HG02642 (cell line): ENCODE data around the gene BABAM2.

ENCODE experiments used
- ATAC-seq: cut with Tn5 transposase; IDR thresholded peaks from one replicate; pipeline ENCODE4 v1.9.1; 2021; ENCODE audit warnings: mild to moderate bottlenecking; ENCODE audit not compliant: unreplicated experiment, poor library complexity

Gene BABAM2

GRCh38 chr2:27940090-27940671 lies 49.7 kb downstream of the BABAM2 start:
- ATAC-seq: no peak

GRCh38 chr2:27940982-27941381 lies 50.5 kb downstream of the BABAM2 start:
- no peak for ATAC-seq

GRCh38 chr2:27942612-27943547 lies 52.4 kb downstream of the BABAM2 start:
- ATAC-seq: no peak

- ATAC-seq: no peak
These were observed 56.1 kb downstream of the BABAM2 start for GRCh38 chr2:27946530-27947060.

- ATAC-seq: no peak
These were observed 61.5 kb downstream of the BABAM2 start for GRCh38 chr2:27952070-27952469.

- ATAC-seq: no peak
These were observed 62.5 kb downstream of the BABAM2 start for GRCh38 chr2:27953077-27953476.

GRCh38 chr2:27954221-27954673 lies 63.7 kb downstream of the BABAM2 start:
- ATAC-seq: no peak

- no peak for ATAC-seq
These were observed 64.3 kb downstream of the BABAM2 start for GRCh38 chr2:27954771-27955383.

- ATAC-seq: no peak
These were observed 65.0 kb downstream of the BABAM2 start for GRCh38 chr2:27955384-27956161.

- ATAC-seq: no peak
These were observed 66.4 kb downstream of the BABAM2 start for GRCh38 chr2:27956888-27957287.

GRCh38 chr2:27958711-27959378 lies 68.3 kb downstream of the BABAM2 start:
- ATAC-seq: no peak

GRCh38 chr2:27959496-27959895 lies 69.0 kb downstream of the BABAM2 start:
- no peak for ATAC-seq

- ATAC-seq: no peak
These were observed 69.8 kb downstream of the BABAM2 start for GRCh38 chr2:27960237-27960912.

GRCh38 chr2:27962006-27962405 lies 71.5 kb downstream of the BABAM2 start:
- ATAC-seq: no peak

GRCh38 chr2:27963472-27963871 lies 72.9 kb downstream of the BABAM2 start:
- no peak for ATAC-seq

GRCh38 chr2:27964067-27964466 lies 73.5 kb downstream of the BABAM2 start:
- no peak for ATAC-seq

GRCh38 chr2:27965841-27966240 lies 75.3 kb downstream of the BABAM2 start:
- ATAC-seq: no peak

- no peak for ATAC-seq
These were observed 75.9 kb downstream of the BABAM2 start for GRCh38 chr2:27966466-27966865.

- no peak for ATAC-seq
These were observed 76.5 kb downstream of the BABAM2 start for GRCh38 chr2:27967076-27967475.
